GM12878 (cell line): ENCODE measurements around the gene OCA2. TPM values are rescaled to one million over a fixed set of nuclear protein-coding genes. Genes with fewer than 3 reads are reported as not detected.
"Not testable (repeated sequence)": the region's sequence is repeated elsewhere in the genome, so short reads cannot be mapped to it uniquely, and the experiment has no call there.

ENCODE experiments used
- ATAC-seq: fragments of 200-7000 bp; cut with Tn5 transposase; 3 replicates; pipeline ENCODE4 v1.9.1; 2020; ENCODE audit warnings: mild to moderate bottlenecking, moderate library complexity
- BruUV-seq: library from RNA; stranded (reverse); fragments of 400-500 nt; replicated peaks from 2 replicates; lab custom pipeline; 2021; lab: Mats Ljungman, UMichigan
- CTCF ChIA-PET: fragments of 300-600 bp; sonication (Branson Sonifier 250); formaldehyde crosslinking; extraction: SDS; loops from one replicate; lab custom pipeline; 2021; ENCODE audit warnings: inconsistent platforms; lab: Yijun Ruan, JAX
- POLR2A ChIA-PET: fragments of 350-600 bp; formaldehyde crosslinking; extraction: SDS; loops from one replicate; lab custom pipeline; 2021; ENCODE audit warnings: inconsistent platforms; lab: Charles Lee
- RAD21 ChIA-PET: fragments of 300-600 bp; sonication (Branson Sonifier 250); formaldehyde crosslinking; loops from one replicate; lab custom pipeline; 2023; ENCODE audit warnings: antibody characterized with exemption; ENCODE audit not compliant: unreplicated experiment; lab: Charles Lee
- SMC1A ChIA-PET: fragments of 300-600 bp; sonication (Branson Sonifier 250); formaldehyde crosslinking; loops from one replicate; lab custom pipeline; 2023; ENCODE audit not compliant: unreplicated experiment, uncharacterized antibody; lab: Charles Lee
- DNase-seq: peaks from one replicate; pipeline ENCODE4 v3.0.0-alpha.2; 2011; ENCODE audit warnings: low read depth, low spot score
- FAIRE-seq: peaks from 3 replicates; lab custom pipeline; 2011; peaks lifted over from hg19 to GRCh38; lab: Jason Lieb, UNC
- H2AFZ ChIP-seq: 2 replicates; pipeline ENCODE4 v1.6.0; 2011; ENCODE audit warnings: low read depth, low read length, control low read depth; ENCODE audit not compliant: control insufficient read depth
- H3K27ac ChIP-seq: 2 replicates; pipeline ENCODE4 v1.5.1; 2011; ENCODE audit warnings: control low read depth; ENCODE audit not compliant: control insufficient read depth, insufficient read depth
- H3K27me3 ChIP-seq, 2 experiments: replicated peaks in 1 of 2; 2 replicates each; pipeline versions ENCODE4 v1.6.0 to v1.6.1; 2011; ENCODE audit warnings: low read length in 1 of 2; ENCODE audit not compliant: control insufficient read depth in 2 of 2, insufficient read depth in 2 of 2
- H3K36me3 ChIP-seq, 2 experiments: 2 replicates each; pipeline ENCODE4 v1.5.1; 2011; ENCODE audit warnings: low read length in 1 of 2; ENCODE audit not compliant: control insufficient read depth in 2 of 2, insufficient read depth in 2 of 2
- H3K4me1 ChIP-seq: 2 replicates; pipeline ENCODE4 v1.6.1; 2011; ENCODE audit warnings: mild to moderate bottlenecking, low read length, moderate library complexity, mixed read lengths; ENCODE audit not compliant: control insufficient read depth, insufficient read depth
- H3K4me2 ChIP-seq: 2 replicates; pipeline ENCODE4 v1.6.0; 2011; ENCODE audit warnings: control low read depth; ENCODE audit not compliant: control insufficient read depth, insufficient read depth
- H3K4me3 ChIP-seq: fragments of 200-600 bp; sonication (generic); 2 replicates; pipeline ENCODE4 v1.5.1; 2016
- H3K79me2 ChIP-seq: 2 replicates; pipeline ENCODE4 v1.6.0; 2011; ENCODE audit warnings: low read length; ENCODE audit not compliant: control insufficient read depth, insufficient read depth
- H3K9ac ChIP-seq: 2 replicates; pipeline ENCODE4 v1.8.0; 2011; ENCODE audit warnings: low read length, control low read depth, mixed read lengths; ENCODE audit not compliant: control insufficient read depth, insufficient read depth
- H3K9me3 ChIP-seq: replicated peaks from 3 replicates; pipeline ENCODE4 v1.5.1; 2011; ENCODE audit warnings: mild to moderate bottlenecking, low read length; ENCODE audit not compliant: control insufficient read depth, insufficient read depth
- H4K20me1 ChIP-seq: 2 replicates; pipeline ENCODE4 v1.6.0; 2011; ENCODE audit not compliant: control insufficient read depth, insufficient read depth
- BCL11A ChIP-seq: IDR thresholded peaks from 2 replicates; pipeline ENCODE4 v1.6.1; 2011; ENCODE audit warnings: low read depth, low read length
- FOXK2 ChIP-seq: fragments of 450-650 bp; IDR thresholded peaks from 2 replicates; pipeline ENCODE4 v1.6.1; 2017; ENCODE audit warnings: mild to moderate bottlenecking, moderate library complexity
- HSF1 ChIP-seq: fragments of 150-350 bp; IDR thresholded peaks from 2 replicates; pipeline ENCODE4 v1.6.1; 2014; ENCODE audit warnings: mild to moderate bottlenecking, low read depth, low read length
- PAX8 ChIP-seq: fragments of 450-650 bp; IDR thresholded peaks from 2 replicates; pipeline ENCODE4 v1.6.1; 2017; ENCODE audit warnings: mild to moderate bottlenecking, moderate library complexity
- SREBF2 ChIP-seq: IDR thresholded peaks from 2 replicates; pipeline ENCODE4 v1.6.1; 2012; ENCODE audit warnings: mild to moderate bottlenecking, low read length
- SUZ12 ChIP-seq: fragments of 200-600 bp; sonication (generic); IDR thresholded peaks from one replicate; pipeline ENCODE4 v1.6.1; 2018; ENCODE audit warnings: antibody characterized with exemption, mild to moderate bottlenecking; ENCODE audit not compliant: unreplicated experiment
- WRNIP1 ChIP-seq: IDR thresholded peaks from 2 replicates; pipeline ENCODE4 v1.6.1; 2011; ENCODE audit warnings: low read depth, low read length, improper control_type of control experiment, borderline replicate concordance
- ZBED1 ChIP-seq: IDR thresholded peaks from 2 replicates; pipeline ENCODE4 v1.6.1; 2016; ENCODE audit warnings: borderline replicate concordance
- WGBS: methylation state at CpG from one replicate; pipeline ENCODE4 v1.1.6; 2016; ENCODE audit warnings: low lambda C conversion rate; ENCODE audit not compliant: insufficient replicate concordance, insufficient coverage; ENCODE audit errors: missing lambda C conversion rate; 5-methylcytosine and 5-hydroxymethylcytosine counted together
- in situ Hi-C: fragments of 300-500 bp; cut with MboI; formaldehyde crosslinking; loops from 9 replicates; pipeline ENCODE4 v1.14.3; 2018; ENCODE audit warnings: mixed read lengths
- intact Hi-C: fragments of 100-400 bp; cut with micrococcal nuclease; formaldehyde crosslinking; loops from one replicate; pipeline ENCODE4 v1.14.2; 2022; ENCODE audit not compliant: unreplicated experiment
- polyA plus RNA-seq, 11 experiments: library from polyadenylated mRNA; depleted of rRNA in 4 of 11; unstranded in 6 of 11; stranded (reverse) in 5 of 11; fragments of >200 nt; fragmentation: Nextera tagmentation in 4 of 11; fragmentation: Illumina TruSeq in 1 of 11; extraction: Ambion mirVana in 4 of 11; extraction: Trizol in 1 of 11; gene quantifications; 1 replicate in 1 of 11; 2 replicates in 10 of 11; pipeline versions ENCODE4 v1.2.1 to v1.2.3, GENCODE V29; 2011 to 2016; ENCODE audit warnings: inconsistent platforms in 2 of 11, missing spikeins in 2 of 11, low read depth in 1 of 11
- total RNA-seq, 4 experiments: library from RNA; depleted of rRNA in 3 of 4; stranded (reverse); fragments of >200 nt in 3 of 4; fragmentation: Illumina TruSeq in 1 of 4; extraction: Trizol in 1 of 4; gene quantifications; 2 replicates each; pipeline versions ENCODE4 v1.2.1 to v1.2.3, GENCODE V29; 2013 to 2021
- TF ChIP-seq, protein P1 (sequence below): fragments of 450-650 bp; formaldehyde crosslinking; IDR thresholded peaks from 2 replicates; pipeline ENCODE4 v1.4.0; 2020; ENCODE audit warnings: mild to moderate bottlenecking, moderate library complexity
- TF ChIP-seq, protein P2 (sequence below): IDR thresholded peaks from 2 replicates; pipeline ENCODE4 v1.6.1; 2011; ENCODE audit warnings: mild to moderate bottlenecking, low read depth, low read length, moderate library complexity; ENCODE audit not compliant: insufficient replicate concordance

OCA2 gene
- total and polyA plus RNA-seq, 10 of the 15 experiments (the other 5 are each of a cell fraction or from before 2014, with no cell fraction given): 0.04 to 1.8 TPM; not detected in 8

- TF ChIP-seq, protein P1, sequence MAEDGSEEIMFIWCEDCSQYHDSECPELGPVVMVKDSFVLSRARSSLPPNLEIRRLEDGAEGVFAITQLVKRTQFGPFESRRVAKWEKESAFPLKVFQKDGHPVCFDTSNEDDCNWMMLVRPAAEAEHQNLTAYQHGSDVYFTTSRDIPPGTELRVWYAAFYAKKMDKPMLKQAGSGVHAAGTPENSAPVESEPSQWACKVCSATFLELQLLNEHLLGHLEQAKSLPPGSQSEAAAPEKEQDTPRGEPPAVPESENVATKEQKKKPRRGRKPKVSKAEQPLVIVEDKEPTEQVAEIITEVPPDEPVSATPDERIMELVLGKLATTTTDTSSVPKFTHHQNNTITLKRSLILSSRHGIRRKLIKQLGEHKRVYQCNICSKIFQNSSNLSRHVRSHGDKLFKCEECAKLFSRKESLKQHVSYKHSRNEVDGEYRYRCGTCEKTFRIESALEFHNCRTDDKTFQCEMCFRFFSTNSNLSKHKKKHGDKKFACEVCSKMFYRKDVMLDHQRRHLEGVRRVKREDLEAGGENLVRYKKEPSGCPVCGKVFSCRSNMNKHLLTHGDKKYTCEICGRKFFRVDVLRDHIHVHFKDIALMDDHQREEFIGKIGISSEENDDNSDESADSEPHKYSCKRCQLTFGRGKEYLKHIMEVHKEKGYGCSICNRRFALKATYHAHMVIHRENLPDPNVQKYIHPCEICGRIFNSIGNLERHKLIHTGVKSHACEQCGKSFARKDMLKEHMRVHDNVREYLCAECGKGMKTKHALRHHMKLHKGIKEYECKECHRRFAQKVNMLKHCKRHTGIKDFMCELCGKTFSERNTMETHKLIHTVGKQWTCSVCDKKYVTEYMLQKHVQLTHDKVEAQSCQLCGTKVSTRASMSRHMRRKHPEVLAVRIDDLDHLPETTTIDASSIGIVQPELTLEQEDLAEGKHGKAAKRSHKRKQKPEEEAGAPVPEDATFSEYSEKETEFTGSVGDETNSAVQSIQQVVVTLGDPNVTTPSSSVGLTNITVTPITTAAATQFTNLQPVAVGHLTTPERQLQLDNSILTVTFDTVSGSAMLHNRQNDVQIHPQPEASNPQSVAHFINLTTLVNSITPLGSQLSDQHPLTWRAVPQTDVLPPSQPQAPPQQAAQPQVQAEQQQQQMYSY (CRISPR knock-in tag): no peak
- TF ChIP-seq PAX8: no peak
- no peak for TF ChIP-seq SREBF2
- no peak for TF ChIP-seq SUZ12
- no peak for TF ChIP-seq BCL11A
- TF ChIP-seq, protein P2, sequence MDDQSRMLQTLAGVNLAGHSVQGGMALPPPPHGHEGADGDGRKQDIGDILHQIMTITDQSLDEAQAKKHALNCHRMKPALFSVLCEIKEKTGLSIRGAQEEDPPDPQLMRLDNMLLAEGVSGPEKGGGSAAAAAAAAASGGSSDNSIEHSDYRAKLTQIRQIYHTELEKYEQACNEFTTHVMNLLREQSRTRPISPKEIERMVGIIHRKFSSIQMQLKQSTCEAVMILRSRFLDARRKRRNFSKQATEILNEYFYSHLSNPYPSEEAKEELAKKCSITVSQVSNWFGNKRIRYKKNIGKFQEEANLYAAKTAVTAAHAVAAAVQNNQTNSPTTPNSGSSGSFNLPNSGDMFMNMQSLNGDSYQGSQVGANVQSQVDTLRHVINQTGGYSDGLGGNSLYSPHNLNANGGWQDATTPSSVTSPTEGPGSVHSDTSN: no peak
- TF ChIP-seq ZBED1: no peak
- no peak for TF ChIP-seq FOXK2
- TF ChIP-seq HSF1: no peak
- TF ChIP-seq WRNIP1: no peak
Measured at GRCh38 chr15:28012231-28012630, 86.9 kb downstream of the OCA2 start (continued).

DNA sequence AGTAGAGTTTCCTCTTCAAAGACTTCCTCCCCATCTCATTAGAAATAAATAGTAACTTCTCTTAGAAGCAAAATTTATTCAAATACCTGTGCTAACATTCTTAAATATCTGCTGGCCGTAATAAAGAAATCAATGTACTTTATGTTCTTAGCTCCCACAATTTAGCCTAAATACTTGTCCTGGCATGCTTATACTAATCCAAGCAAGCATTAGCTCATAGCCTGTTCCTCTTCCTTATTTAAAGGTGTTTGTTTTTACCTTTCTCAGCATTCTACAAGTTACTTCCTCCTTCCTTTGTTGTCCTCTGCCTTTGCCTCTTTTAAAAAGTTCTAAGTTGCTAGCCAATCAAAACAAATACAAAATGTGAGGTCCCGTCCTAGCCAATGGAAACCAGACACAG lies 90.9 kb downstream of the OCA2 start:
- H3K79me2 ChIP-seq, H3K4me2 ChIP-seq, H3K9me3 ChIP-seq, BruUV-seq, H3K4me3 ChIP-seq, H3K27ac ChIP-seq, CTCF ChIA-PET, H3K4me1 ChIP-seq, H3K27me3 ChIP-seq, SMC1A ChIA-PET, DNase-seq, ATAC-seq, H2AFZ ChIP-seq, H3K36me3 ChIP-seq, H4K20me1 ChIP-seq, POLR2A ChIA-PET, H3K9ac ChIP-seq, in situ Hi-C loops, FAIRE-seq, RAD21 ChIA-PET, intact Hi-C loops: not testable (repeated sequence)
- 18% methylated on average over 2 of the region's 2 CpGs for WGBS
